Measurements from ENCODE around the gene SGMS2.

The SGMS2 gene

DNA sequence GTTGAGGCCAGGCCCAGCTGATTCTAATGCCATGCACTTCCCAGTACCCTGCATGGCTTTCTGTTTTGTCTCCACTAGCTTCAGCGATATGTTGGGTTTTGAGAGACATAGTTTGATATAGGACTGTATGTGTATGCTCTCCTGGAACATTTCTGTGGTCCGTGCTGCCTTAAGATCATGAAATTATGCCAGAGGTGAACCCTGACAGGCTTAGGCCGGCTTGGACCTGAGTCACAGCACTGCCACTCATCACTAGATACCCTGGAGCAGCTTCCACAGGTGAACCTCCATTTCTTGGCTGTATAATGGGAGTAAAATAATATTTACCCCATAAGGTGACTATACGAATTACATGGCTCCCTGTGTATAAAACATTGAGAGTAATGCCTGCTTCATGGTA, 6.4 kb downstream of the SGMS2 start:
- DNase-seq: no peak

- no peak for DNase-seq
These were observed 7.6 kb downstream of the SGMS2 start for GRCh38 chr4:107832275-107832807.

GRCh38 chr4:107834241-107834794, 9.6 kb downstream of the SGMS2 start:
- DNase-seq: no peak

- DNase-seq: no peak
These were observed 10.7 kb downstream of the SGMS2 start for GRCh38 chr4:107835406-107835805.

DNA sequence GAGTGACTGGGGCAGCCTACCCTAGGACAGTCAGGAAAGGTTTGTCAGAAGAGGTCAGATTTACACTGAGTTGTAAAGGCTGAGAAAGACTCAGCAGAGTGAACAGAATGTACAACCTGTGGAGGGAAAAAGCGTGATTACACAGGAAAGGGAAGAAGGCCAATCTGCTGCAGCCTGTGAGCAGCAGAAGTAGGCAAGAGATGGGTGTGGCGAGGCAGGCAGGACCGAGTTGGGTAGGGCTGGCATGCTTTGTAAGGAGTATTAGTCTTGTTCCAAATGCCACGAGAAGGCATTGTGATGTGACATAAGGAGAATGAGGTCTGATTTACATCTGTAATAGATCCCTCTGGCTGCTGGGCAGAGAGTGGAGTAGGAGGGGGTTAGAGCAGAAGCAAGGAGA, 12.6 kb downstream of the SGMS2 start:
- no peak for DNase-seq

- DNase-seq: no peak
These were observed 13.3 kb downstream of the SGMS2 start for GRCh38 chr4:107837776-107838618.

DNA sequence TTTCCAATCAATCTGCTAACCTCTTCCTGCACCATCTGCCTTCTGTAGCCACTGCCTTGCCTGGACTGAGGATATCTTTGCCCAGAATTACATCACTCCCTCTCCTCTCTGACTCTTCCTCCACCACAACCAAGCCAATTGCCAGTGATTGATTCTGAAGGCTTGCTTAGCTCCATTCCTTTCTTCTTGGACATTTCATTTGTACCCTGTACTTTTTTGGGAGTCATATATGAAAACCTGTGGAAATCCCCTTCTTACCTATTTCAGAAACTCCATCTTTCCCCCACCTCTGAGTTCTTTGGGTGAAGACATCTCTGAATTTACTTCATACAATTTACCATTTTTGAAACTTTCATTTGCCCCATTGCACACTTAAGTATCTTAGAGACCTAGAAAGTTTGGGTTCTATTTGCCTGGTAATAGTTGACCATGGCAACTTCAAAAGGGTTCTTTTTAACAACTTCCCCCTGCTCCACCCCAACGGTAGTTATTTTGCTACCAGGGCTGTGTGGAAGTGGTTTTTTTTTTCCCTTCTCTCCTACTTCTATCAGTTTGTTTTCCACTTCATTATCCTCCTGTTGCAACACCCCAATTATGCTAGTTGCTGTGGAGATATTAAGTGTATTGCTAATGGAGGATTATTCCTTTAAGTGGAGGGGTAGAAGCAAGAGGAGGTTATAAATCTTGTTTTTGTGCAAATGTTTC, 14.3 kb downstream of the SGMS2 start:
- no peak for DNase-seq

DNA sequence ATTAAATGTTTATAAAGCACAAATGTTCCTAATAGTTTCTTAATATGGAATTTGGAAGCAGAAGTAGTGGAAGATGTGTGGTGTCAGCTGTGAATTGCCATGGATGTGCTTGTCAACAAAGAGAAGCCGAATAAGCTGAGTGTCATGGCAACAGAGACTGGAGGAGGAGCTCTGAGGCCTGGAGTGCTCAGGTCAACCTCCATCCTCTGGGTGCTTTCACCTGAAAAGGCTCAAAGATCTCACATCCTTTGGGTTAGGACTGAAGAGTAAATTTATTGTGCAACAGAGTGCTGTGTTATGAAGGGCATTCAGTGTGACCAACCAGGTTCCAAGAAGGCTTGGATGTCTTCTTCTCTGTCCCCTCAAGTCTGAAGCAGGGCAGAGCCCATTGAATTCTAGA, 18.7 kb downstream of the SGMS2 start:
- DNase-seq: no peak

DNA sequence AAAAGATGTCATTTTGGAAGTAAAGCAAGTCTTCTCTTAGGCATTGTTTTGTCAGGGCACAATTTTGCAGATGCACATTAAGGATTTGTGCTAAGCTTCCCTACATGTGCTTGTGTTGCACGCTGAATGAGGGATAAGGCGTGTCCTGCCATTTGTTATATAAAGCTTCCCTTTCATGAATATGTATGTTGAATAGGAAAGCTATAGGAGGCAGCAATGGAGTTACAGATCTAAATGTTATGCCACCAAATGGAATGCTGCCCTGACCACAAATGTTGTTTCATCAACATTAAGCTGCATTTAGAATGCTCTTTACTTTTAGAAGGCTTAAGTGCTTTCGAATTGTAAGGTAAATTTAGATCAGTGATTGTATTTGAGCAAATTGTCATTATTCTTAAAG, 20.9 kb downstream of the SGMS2 start:
- DNase-seq: no peak

DNA sequence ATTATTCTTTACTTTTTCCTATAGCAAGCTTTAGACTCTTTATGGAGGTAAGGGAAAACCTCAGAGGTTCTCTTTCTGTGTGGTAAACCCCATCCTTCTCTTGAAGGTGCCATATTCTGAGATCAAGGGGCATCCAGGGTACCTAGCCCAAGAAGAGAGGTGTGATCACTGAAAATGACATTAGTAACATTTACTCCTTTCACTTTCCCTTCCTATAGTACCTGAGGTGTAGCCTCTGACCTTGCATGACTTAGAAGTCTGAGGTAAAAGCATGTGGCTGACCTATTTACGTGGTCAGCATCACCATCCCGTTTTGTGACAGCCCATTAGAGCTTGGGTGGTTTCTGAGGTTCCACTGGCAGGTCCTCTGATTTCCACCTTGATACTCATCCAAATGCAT, 25.7 kb downstream of the SGMS2 start:
- no peak for DNase-seq

- no peak for DNase-seq
These were observed 29.0 kb downstream of the SGMS2 start for GRCh38 chr4:107853444-107854355.

DNA sequence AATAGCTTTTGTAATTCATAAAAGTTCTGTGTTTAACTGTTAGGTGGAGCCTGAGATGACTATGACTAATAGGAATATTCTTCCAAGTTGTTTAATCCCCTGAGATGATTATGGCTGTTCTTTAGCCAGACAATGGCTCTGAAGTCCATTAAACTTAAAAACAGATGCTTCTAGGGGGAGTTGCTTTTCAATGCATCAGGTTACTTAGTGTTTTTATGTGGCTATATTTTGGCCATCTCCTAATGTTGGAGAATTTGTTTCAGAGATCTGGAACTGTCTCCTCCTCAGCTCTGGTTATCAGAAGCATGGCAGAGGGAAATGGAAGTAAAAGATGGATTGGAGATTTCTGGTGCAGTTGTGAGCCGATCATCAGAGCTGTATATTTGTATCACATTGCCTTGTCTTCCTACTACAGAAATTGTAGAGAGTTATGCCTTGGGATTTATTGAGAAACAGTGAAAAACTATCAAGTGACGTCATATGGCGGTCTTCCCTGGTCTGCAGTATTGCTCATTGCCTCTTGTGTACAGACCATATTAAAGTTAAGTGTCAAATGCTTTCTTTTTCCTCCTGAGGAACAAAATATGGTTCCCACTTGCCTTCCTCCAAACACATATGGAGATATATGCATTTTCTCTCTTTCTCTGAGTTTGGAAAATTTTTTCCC, 29.8 kb downstream of the SGMS2 start:
- no peak for DNase-seq

DNA sequence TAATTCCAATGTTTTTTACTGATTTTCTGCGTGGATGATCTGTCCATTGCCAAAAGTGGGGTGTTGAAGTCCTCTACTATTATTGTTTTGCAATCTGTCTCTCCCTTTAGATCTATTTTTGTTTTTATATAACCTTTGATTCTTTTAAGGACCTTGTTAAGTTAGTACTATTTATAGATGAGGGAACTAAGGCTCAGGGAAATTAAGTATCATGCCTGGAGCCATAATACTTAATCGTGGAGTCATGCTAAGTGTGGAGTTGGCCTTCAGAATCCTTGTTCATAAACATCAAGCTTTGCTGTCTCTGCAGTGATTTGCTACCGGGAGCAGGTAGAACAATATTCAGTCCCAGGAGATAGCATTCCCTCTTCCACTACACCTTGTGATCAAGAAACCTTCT, 31.0 kb downstream of the SGMS2 start:
- DNase-seq: no peak

DNA sequence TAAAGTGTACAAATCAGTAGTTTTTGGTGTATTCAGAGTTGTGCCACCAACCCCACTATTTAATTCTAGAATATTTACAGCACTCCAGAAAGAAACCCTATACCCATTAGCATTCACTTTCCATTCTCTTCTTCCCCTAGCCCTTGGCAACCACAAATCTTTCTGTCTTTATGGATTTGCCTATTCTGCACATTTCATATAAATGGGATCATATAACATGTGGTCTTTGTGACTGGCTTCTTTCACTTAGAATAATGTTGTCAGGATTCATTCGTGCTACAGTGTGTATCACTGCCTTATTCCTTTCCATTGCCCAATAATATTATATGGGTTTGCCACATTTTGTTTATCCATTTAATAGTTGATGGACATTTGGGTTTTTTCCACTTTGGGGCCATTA, 32.2 kb downstream of the SGMS2 start:
- no peak for DNase-seq

DNA sequence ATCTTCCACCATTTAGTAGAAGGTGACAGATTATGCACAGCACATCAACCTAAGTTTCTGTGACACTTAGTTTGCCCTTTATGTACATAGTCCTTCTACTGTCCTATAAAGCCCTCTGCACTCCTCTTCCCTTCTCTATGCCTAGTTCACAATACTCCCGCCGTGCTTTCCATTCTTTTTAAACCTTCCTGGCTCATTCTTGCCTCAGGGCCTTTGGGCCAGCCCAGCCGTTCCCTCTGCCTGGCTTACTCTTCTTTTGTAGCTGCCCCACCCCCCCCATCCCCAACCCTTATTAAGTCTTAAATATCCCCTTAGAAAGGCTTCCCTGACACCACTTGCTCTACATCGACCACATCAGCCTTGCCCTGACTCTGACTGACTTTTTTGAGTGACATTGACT, 33.0 kb downstream of the SGMS2 start:
- DNase-seq: no peak

- DNase-seq: no peak
These were observed 33.5 kb downstream of the SGMS2 start for GRCh38 chr4:107858158-107858742.

DNA sequence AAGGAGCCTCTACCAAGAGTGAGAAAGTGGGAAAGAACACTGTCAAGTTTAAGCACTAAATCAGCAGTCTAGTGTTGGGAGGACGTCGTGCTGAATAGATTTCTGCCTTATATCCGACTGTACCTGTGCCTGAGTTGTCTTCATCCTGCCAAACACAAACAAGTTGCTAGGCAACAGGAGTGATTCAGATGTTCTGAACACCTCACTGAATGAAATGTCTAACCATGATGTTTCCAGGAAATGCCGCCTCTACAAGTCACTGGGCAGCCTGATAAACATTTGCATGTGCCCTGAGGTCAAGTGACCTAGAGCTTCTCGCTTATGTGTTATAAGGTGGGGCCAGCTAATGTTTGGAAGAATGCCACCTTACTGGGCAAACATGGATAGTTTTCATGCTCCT, 37.9 kb downstream of the SGMS2 start:
- no peak for DNase-seq

GRCh38 chr4:107863416-107863815, 38.7 kb downstream of the SGMS2 start:
- no peak for DNase-seq

- no peak for DNase-seq
These were observed 39.2 kb downstream of the SGMS2 start for GRCh38 chr4:107863850-107864371.

DNA sequence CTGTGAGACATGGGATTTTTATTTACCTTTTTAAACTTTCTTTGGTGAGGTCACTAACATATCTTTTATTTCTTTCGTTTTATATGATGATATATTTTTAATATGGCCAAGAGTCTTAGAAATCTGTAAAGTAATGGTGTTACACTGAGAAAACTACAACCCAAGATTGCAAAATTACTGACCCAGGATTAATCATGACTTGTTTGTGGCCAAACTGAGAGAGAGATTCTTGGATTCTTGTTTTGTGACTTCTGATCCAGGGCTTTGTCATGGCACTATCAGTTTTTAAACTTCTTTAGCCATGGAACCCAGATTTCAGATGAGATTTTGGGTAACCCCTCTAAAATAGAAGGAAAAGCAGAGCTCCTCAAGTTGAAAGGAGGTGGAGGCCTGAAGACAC, 42.0 kb downstream of the SGMS2 start:
- no peak for DNase-seq

GRCh38 chr4:107870236-107870635, 45.5 kb downstream of the SGMS2 start:
- DNase-seq: no peak
